CD4-positive, alpha-beta T cell treated with Interleukin-4 for 4 hours (primary cell): ENCODE results near the gene COL9A3.

Experiments used
- DNase-seq: peaks from one replicate; pipeline ENCODE4 v3.0.0-alpha.2; 2020

Gene COL9A3

DNA sequence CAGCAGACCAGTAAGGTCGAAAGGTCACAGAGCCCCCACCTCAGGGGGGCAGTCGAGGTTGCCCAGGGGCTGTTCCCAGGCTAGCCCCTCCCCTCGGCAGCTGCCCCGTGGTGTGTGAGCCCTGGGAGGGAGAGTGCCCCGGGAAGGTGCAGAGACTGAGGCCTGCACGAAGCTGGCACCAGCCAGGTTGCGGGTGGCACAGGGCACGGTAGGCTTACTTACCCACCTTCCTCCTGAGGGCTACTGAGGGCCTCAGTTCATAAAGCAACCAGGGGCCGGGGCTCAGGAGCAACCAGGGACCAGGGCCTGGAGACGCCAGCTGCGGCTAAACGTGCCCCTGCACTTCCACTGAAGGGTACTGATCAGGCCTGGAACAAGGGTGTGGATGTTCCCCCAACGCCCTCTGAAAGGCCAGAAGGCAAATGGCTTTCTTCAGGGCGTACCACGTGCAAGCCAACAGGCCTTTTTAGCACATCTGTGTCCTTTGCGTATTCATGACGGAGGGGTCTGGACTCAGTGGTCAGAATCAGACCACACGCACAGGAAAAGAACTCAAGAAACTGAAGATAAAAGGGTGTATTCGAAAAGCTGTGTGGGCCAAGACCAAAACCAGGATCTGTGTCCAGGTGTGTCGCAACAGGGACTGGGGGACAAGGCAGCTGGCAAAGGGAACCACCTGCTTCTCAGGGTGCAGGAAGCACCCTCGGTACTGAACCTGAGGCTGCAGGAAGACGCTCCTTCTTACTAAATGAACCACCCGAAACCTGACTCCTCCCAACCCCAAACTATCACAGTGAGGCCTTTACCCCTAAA lies 69.3 kb downstream of the COL9A3 start:
- no peak for DNase-seq

DNA sequence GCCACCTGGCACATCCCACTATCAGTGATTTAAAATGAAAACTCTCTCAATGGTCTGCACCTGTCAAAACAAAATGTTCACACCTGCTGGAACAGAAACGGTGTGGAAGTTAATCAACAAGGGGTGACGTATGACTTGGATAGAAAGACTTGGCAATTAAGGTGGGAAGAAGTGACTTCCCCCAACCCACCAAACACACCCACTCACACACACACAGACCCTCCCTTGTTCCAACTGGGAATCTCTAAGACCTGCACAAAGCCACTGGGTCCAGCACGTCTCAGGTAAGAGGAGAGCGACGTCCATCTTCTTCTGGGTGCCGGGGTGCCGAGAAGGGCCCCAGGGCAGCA lies 69.8 kb downstream of the COL9A3 start:
- DNase-seq, result no peak

- DNase-seq, result peak; percentile 33
Measured at GRCh38 chr20:62887152-62887859, 70.5 kb downstream of the COL9A3 start.

DNA sequence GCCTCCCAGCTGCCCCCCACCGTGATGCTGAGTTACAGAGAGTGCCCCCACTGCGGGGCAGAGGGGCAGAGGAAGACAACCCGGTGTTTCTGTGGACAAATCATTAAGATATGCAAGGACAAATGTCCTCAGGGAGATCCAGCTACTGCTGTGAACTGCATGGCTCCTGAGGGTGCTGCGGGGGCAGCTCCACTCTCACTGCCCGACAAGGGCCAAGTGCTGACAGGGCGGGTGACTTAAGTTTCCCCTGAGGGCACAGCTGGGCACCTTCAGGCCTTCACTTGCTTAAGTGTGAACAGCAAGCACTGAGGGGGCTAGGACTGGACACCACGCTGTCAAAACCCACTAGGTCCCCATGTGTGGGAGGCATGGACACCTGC lies 71.0 kb downstream of the COL9A3 start:
- no peak for DNase-seq

DNA sequence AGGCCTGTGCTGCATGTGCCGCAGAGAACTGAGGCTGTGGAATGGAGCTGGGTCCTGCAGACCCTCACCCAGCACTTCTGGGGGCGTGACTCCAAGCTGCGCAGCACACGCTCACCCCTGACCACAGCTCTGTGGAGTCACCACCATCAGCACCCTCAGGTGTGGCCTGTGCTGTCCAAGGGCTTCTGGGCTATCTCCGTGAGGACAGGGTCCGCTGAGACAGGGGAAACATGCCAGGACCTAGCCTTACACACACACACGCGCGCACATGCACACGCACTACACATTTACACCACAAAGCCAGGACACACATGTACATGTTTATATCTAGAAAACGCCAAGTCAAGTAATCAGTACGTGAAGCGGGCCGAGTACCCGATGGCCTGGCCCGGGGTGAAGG lies 71.6 kb downstream of the COL9A3 start:
- DNase-seq, result no peak

- no peak for DNase-seq
Measured at GRCh38 chr20:62888910-62889309, 72.1 kb downstream of the COL9A3 start.

DNA sequence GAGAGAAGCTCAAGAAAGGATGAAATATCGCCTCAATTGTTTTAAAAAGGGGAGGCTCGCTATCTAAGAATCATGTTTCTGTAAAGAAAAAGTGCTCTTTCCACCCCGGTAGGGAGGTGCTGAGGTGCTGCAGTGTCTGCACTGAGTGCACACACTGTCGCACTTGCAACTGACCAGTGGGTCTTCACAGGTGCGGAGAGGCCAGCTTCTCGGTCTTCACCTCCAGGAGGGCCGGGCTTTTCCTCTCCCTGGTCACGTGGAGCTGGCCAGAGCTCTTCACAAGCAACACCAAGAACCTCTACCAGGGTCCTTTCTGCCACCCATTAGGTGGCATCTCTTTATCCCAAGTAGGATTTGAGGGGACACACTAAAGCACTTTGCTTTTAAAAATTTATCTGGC lies 72.6 kb downstream of the COL9A3 start:
- no peak for DNase-seq

DNA sequence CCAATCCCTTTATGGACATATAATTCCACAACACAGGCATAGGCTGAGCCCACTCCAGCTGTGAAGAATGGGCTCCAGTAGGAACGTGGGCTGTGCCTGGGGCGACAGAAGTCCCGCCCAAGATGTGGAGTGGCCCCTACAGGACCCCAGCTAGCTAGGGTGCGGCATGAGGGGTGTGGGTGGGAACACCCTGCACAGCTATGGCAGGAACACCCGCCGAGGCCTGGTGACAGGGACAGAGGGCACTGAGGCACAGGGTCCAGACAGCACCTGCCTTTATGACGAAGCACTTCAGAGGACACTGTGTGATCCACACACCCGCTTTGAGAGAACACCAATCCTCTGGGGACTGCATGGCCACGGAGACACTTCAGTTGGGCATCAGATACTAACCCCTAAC lies 73.0 kb downstream of the COL9A3 start:
- no peak for DNase-seq

- no peak for DNase-seq
Measured at GRCh38 chr20:62890444-62890843, 73.6 kb downstream of the COL9A3 start.
